DND-41 (cell line): Measurements from ENCODE around the gene ARL4C.
A peak's percentile ranks its signal among the peaks of the same experiment; 100 is the strongest.

Experiments used
- ATAC-seq: fragments of 200-7000 bp; cut with Tn5 transposase; 3 replicates; pipeline ENCODE4 v1.9.1; 2021; ENCODE audit warnings: low read depth; ENCODE audit not compliant: insufficient read depth
- DNase-seq: peaks from one replicate; pipeline ENCODE4 v3.0.0-alpha.2; 2020
- H2AFZ ChIP-seq: 2 replicates; pipeline ENCODE4 v1.6.0; 2012; ENCODE audit warnings: low read depth, low read length
- H3K27ac ChIP-seq: 2 replicates; pipeline ENCODE4 v1.5.1; 2012; ENCODE audit warnings: low read length, inconsistent platforms
- H3K27me3 ChIP-seq: fragments of 200-600 bp; sonication (generic); 2 replicates; pipeline ENCODE4 v1.6.0; 2012; ENCODE audit warnings: low read length, mild to moderate bottlenecking, inconsistent platforms; ENCODE audit not compliant: insufficient read depth, poor library complexity
- H3K36me3 ChIP-seq: 2 replicates; pipeline ENCODE4 v1.5.1; 2012; ENCODE audit warnings: low read length, inconsistent platforms; ENCODE audit not compliant: insufficient read depth
- H3K4me1 ChIP-seq: 2 replicates; pipeline ENCODE4 v1.5.1; 2012; ENCODE audit warnings: mild to moderate bottlenecking, low read length; ENCODE audit not compliant: insufficient read depth
- H3K4me2 ChIP-seq: 2 replicates; pipeline ENCODE4 v1.6.0; 2012; ENCODE audit warnings: mild to moderate bottlenecking, moderate library complexity, low read length, inconsistent platforms; ENCODE audit not compliant: insufficient read depth
- H3K4me3 ChIP-seq, 2 experiments: fragments of 200-600 bp in 1 of 2; shearing (Covaris generic) in 1 of 2; 2 replicates each; pipeline ENCODE4 v1.5.1; 2012 to 2016; ENCODE audit warnings: inconsistent platforms in 2 of 2, low read length in 2 of 2, mild to moderate bottlenecking in 2 of 2, low read depth in 1 of 2, moderate library complexity in 1 of 2
- H3K79me2 ChIP-seq: 2 replicates; pipeline ENCODE4 v1.6.0; 2012; ENCODE audit warnings: low read length, inconsistent platforms; ENCODE audit not compliant: insufficient read depth
- H3K9ac ChIP-seq: 2 replicates; pipeline ENCODE4 v1.6.0; 2012; ENCODE audit warnings: low read depth, mild to moderate bottlenecking, inconsistent platforms, low read length, moderate library complexity
- H3K9me3 ChIP-seq: 2 replicates; pipeline ENCODE4 v1.5.1; 2012; ENCODE audit warnings: low read length, moderate library complexity, mild to moderate bottlenecking, inconsistent platforms; ENCODE audit not compliant: insufficient read depth, severe bottlenecking
- H4K20me1 ChIP-seq: 2 replicates; pipeline ENCODE4 v1.6.0; 2012; ENCODE audit warnings: low read length; ENCODE audit not compliant: insufficient read depth
- EZH2 ChIP-seq: IDR thresholded peaks from 3 replicates; pipeline ENCODE4 v1.6.1; 2012; ENCODE audit warnings: borderline replicate concordance, low read depth, mild to moderate bottlenecking, moderate library complexity, low read length, inconsistent platforms; ENCODE audit not compliant: severe bottlenecking
- TF ChIP-seq, protein P1 (sequence below): IDR thresholded peaks from 2 replicates; pipeline ENCODE4 v1.5.1; 2012; ENCODE audit warnings: borderline replicate concordance, low read length, moderate library complexity, mild to moderate bottlenecking; ENCODE audit not compliant: poor library complexity, severe bottlenecking; ENCODE audit errors: extremely low read depth

Gene ARL4C

DNA sequence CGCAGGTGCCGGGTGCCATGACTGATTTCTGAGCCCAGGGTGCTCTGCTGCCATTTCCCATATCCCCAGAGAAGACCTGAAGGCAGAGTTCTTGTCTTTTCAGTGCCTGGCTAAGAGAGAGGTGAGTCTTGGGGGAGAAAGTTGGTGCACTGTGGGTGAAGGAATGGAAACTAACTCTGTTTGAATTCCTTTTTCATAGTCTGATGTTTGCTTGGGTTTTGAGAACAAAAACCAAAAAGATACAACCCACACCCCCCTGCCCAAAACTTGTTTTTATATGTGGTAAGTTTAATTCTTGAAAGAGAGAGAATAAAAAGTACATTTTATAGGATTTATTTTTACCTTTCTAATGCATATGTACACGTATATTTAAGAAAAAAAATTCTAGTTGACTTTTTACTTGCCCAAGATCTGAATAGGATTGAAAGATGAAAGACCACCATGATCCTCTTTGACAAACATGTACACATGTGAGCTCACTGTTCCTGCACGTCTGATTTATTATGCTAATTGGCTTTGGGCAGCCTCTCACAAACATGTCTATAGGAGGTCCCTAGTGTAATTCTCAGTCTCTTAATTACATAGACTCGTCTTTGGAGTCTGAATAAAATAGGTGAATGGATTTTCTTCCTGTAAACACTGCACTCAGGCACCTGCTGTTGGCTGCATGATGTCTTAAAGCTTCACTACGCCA is 46.3 kb downstream of the ARL4C start:
- ATAC-seq (no peak), DNase-seq (no peak)
- no peaks in the 10 kb centered on the region for H3K36me3 ChIP-seq
- no peak overlapping the region for H2AFZ ChIP-seq
- H3K27ac ChIP-seq = peak overlapping the region; percentile 93
- no peak overlapping the region for H3K4me3 ChIP-seq
- H3K79me2 ChIP-seq = peaks cover 24% of the 10 kb centered on the region
- no peak overlapping the region for H3K4me2 ChIP-seq
- H4K20me1 ChIP-seq = no peaks in the 10 kb centered on the region
- H3K9ac ChIP-seq = no peak overlapping the region
- peaks cover 79% of the 10 kb centered on the region for H3K4me1 ChIP-seq
- no peaks in the 10 kb centered on the region for H3K9me3 ChIP-seq
- TF ChIP-seq, protein P1, sequence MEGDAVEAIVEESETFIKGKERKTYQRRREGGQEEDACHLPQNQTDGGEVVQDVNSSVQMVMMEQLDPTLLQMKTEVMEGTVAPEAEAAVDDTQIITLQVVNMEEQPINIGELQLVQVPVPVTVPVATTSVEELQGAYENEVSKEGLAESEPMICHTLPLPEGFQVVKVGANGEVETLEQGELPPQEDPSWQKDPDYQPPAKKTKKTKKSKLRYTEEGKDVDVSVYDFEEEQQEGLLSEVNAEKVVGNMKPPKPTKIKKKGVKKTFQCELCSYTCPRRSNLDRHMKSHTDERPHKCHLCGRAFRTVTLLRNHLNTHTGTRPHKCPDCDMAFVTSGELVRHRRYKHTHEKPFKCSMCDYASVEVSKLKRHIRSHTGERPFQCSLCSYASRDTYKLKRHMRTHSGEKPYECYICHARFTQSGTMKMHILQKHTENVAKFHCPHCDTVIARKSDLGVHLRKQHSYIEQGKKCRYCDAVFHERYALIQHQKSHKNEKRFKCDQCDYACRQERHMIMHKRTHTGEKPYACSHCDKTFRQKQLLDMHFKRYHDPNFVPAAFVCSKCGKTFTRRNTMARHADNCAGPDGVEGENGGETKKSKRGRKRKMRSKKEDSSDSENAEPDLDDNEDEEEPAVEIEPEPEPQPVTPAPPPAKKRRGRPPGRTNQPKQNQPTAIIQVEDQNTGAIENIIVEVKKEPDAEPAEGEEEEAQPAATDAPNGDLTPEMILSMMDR = no peak
- TF ChIP-seq EZH2 = no peak
- no peaks in the 10 kb centered on the region for H3K27me3 ChIP-seq

DNA sequence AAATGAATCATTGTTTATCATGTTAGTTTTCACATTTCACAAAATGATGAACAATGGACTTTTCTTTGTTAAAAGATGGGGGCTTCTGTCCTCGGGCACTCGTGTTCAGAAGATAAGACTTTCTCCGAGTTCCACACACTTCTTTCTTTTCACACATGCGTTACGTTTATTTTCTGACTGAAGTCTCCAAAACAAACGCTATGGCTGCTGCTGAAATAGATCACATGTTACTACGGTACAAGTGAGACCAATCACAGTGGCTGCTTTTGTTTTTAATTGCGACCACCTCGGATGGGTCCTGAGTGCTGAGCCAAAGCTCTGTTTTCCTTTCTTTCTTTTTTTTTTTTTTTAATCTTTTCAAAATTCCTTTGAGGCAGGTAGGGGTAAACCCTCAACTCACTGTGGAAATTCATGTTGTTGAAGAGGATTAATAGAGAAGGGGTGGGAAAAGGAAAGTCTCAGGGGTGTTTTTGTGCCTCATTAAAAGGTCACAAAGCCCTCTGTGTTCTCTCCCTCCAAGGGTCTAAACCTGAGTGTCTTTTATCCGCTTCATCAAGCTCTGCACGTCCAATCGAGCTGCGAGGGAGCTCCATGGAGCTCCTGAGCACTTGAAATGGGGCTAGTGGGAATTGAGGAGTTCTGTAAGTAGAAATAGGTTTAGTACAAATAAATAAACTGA is 48.2 kb downstream of the ARL4C start:
- no peaks in the 10 kb centered on the region for H3K27me3 ChIP-seq
- no peak for TF ChIP-seq EZH2
- TF ChIP-seq, protein P1 = no peak
- H3K79me2 ChIP-seq = peaks cover 14% of the 10 kb centered on the region
- peaks cover 79% of the 10 kb centered on the region for H3K4me1 ChIP-seq
- H3K9me3 ChIP-seq = no peaks in the 10 kb centered on the region
- H3K36me3 ChIP-seq = no peaks in the 10 kb centered on the region
- no peak overlapping the region for H3K9ac ChIP-seq
- H3K27ac ChIP-seq = peak overlapping the region; percentile 93; the same call in 1 of the 2 replicates
- no peak overlapping the region for H2AFZ ChIP-seq
- H4K20me1 ChIP-seq = no peaks in the 10 kb centered on the region
- ATAC-seq (no peak), DNase-seq (no peak)
- no peak overlapping the region for H3K4me2 ChIP-seq
- H3K4me3 ChIP-seq = no peak overlapping the region

DNA sequence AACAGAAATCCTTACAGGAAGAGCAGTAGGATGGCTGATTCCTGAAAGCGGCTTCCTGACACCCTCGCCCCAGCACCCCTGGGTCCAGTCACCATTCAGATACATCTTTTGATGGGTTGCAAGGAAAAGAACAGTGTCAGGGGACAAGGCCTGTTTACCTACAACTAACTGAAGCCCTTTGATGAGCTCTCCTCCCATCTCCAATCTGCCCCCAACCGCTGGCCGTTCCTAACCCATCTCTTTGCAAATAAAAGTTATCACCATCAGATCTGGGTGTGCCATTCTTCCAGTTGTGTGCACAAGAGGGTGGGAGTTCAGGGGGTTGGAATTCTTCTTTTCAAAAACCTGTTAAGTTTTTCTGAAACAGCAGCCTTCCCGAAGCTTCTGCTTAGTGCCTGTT is 48.9 kb downstream of the ARL4C start:
- Histone ChIP-seq H3K27ac (peak overlapping the region; percentile 93), H3K79me2 (peaks cover 7% of the 10 kb centered on the region), H4K20me1 (no peaks in the 10 kb centered on the region), H2AFZ (no peak overlapping the region), H3K27me3 (no peaks in the 10 kb centered on the region), H3K9ac (0 out of 2 replicates have a peak overlapping the region, but pooled peaks have one; percentile 56), H3K4me3 (no peak overlapping the region), H3K36me3 (no peaks in the 10 kb centered on the region), H3K4me2 (no peak overlapping the region), H3K9me3 (no peaks in the 10 kb centered on the region), H3K4me1 (peaks cover 78% of the 10 kb centered on the region)
- DNase-seq = no peak
- no peak for ATAC-seq
- TF ChIP-seq EZH2 = no peak
- TF ChIP-seq, protein P1 = no peak
